Measurements from ENCODE around the gene PPP3R1. TPM values are rescaled to one million over a fixed set of nuclear protein-coding genes. Genes with fewer than 3 reads are reported as not detected.

The PPP3R1 gene
- polyA plus RNA-seq, 5 donors: 57.7 to 69.1 (median 62.7) TPM

- DNase-seq: no peak
Measured at GRCh38 chr2:68272246-68272994, 20.1 kb upstream of the PPP3R1 start.

- no peak for DNase-seq
Measured at GRCh38 chr2:68266655-68267054, 14.3 kb upstream of the PPP3R1 start.

- DNase-seq: no peak
Measured at GRCh38 chr2:68263632-68264031, 11.3 kb upstream of the PPP3R1 start.

DNA sequence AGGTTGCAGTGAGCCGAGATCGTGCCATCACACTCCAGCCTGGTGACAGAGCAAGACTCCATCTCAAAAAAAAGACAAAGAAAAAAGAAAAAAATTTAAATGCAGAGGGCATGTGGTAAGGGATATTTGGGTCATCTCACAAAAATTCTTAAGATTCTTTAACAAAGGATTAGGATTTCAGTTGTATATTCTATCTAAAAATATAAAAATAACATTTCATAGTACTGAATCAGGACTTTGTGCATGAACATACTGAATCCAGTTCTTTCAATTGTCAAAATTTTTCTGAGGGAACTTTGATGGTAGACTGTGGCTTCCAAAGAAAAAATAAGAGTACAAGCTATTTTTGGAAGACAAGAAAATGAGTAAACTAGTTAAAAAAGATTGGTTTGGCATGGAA is 6.5 kb upstream of the PPP3R1 start:
- DNase-seq: no peak

DNA sequence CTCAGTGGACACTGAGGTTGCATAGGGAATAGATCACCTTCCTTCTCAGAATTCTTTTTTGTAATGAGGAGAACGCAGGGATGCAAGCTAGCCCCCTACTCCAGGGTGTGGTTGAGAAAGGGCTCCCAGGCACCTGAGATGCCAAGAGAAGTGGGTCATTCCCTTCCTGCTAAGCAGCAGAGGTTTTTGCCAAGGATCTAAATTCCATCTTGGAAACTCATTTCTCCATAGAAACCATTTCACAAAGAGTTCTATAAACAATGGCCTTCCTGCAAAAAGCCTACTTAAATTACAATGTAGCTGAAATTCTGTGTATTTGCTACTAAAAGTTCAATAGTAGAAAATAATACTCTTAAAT is 3.7 kb upstream of the PPP3R1 start:
- no peak for DNase-seq

- DNase-seq: no peak
Measured at GRCh38 chr2:68253219-68254068, 1.1 kb upstream of the PPP3R1 start.

DNA sequence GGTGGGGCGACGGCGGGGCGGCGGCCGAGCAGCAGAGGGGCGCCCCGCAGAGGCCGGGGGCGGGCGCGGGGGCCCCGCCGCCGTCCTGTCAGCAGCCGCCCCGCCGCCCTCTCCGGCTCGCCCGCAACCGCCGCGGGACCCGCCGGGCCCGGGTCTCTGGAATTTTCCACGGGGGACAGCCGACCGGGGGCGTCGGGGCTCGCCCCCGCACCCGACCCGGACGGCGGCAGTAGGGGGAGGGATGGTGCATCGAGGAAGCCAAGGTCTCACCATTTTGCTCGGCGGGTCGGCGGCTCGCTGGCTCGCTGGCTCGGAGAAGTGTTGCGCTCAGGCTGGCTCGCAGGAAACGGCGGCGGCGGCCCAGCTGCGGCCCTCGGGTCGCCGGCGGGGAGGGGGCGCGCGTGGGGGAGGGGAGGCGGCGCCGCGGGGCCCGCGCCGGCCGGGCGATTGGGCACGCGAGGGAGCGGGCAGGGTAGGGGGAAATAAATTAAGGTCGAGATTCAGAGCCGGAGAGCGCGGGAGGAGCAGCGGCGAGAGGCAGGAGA is 405 bp downstream of the PPP3R1 start:
- DNase-seq: no peak

DNA sequence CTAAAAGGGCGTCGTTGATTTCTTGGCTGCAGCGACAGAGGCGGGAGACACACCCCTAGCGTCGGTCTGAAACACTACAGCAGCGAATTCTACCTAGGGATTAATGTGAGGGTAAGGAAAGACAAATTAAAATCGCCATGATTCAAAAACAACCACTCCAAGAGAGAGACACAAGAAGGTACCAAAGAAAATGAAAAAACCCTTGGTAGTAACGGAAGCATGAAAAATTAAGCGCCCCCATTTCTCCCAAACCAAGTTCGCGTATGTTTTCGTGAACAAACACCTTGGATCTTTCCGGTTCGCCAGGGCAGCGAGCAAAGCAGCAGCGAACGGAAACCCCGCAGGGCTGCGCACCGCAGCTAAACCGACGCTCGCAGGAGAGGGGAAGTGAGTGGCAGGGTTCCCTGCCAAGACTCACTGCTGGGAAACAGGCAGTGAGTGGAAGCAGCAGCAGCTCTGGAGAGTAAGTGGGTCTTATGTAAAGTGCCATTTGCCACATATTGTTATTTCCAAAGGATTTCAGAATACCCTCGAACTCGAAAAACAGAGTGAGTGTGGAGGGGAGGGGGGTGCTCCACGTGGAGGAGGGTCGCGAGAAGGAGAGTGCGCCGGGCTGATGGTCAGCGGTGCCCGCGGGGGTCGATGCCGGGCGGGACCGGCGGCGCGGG is 1.0 kb downstream of the PPP3R1 start:
- DNase-seq: peak; percentile 65 to 72

- DNase-seq: no peak
Measured at GRCh38 chr2:68250652-68251186, 1.6 kb downstream of the PPP3R1 start.

DNA sequence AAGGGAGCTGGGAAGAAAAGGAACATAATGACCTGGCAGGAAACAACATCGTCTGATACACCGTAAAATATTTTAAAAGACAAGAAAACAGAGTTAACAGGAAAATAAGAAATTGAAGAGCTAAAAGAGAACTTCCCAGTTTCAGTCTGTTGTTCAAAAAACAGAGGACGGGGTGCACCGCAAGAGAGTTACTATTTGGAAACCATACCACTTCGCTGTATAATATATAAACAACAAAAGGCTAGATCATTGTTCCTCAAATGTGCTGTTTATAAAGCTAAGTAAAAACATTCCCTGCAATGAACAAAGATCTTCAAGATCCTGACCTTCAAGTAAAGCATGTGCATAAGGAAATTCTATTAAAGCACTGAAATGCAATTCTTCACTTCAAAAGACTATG is 2.1 kb downstream of the PPP3R1 start:
- DNase-seq: no peak

- no peak for DNase-seq
Measured at GRCh38 chr2:68248806-68249205, 3.5 kb downstream of the PPP3R1 start.

- no peak for DNase-seq
Measured at GRCh38 chr2:68248361-68248760, 4.0 kb downstream of the PPP3R1 start.

DNA sequence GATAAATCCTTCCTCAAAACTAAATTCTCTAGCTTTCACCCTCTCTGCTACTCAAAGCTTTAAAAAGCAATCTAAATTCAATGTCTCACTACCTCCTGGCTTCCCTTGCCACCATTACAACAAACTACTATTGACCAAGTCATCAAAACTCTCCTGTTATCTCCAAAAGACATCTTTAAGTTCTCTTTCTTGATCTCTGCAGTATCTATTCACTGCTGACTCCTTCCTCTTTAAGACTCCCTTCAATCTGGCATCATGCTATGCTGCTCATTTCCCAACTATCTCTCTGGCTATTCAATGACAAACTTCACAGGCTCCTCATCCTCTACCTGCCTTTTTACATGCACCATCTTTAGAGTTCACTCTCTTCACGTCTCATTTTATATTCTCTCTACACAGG is 5.9 kb downstream of the PPP3R1 start:
- DNase-seq: no peak

GRCh38 chr2:68245672-68246071 is 6.7 kb downstream of the PPP3R1 start:
- no peak for DNase-seq

- no peak for DNase-seq
Measured at GRCh38 chr2:68245066-68245465, 7.3 kb downstream of the PPP3R1 start.

- DNase-seq: no peak
Measured at GRCh38 chr2:68244456-68244855, 7.9 kb downstream of the PPP3R1 start.

- no peak for DNase-seq
Measured at GRCh38 chr2:68241732-68242131, 10.6 kb downstream of the PPP3R1 start.

DNA sequence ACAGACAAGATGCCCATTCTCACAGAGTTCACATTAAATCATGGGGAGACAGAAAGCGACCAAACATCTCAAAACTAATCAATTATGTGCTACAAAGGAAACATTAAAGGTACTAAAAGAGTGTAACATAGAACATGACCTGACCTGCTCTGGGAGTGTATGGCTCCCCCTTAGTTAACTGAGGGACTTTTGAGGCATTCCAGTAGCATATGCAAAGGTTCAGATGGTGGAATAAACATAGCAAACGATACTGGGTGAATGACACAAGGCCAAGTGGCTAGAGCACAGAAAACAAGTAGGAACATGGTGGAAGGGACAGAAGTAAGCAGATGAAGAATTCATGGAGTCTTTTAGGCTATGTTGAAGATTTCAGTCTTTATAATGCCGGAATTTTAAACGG is 11.9 kb downstream of the PPP3R1 start:
- no peak for DNase-seq

DNA sequence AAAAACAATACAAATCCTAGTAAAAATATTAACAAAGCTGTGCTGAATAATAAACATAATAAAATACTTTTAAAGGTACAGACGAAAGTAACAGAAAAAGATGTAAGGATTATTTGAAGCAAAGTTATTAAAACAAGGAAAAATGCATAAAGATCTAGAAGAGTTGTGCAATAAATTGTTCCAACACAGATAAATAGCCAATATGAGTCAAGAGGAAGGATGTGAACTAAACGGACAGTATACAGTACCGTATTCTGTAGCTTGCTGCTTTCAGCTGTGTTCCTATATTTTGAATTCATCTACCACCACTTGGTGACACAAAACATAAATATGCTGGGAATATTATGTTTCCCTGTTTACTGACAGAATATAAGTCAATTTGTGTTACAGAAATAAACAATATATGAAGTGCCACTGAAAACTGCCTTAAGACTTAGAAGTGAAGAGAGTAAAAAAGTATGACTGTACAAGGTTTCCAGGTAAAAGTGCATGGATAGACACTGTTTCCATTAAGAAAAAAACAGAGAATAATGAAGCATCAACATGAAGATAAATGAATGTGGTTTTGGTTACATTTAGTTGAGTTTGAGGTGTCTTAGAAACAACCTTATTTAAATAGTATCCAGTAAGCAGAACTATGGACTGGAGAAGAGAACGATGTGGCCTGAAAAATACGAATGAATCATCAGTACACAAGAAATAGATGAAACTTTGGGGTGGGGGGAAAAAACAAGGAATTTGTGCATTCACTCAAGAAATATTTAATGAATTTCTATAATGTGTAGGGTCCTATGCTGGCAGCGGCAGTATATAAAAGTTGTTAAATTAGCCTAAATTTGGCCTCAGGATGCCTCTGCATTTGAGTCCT is 13.1 kb downstream of the PPP3R1 start:
- DNase-seq: no peak

- DNase-seq: no peak
Measured at GRCh38 chr2:68237976-68238580, 14.3 kb downstream of the PPP3R1 start.

GRCh38 chr2:68237404-68237803 is 14.9 kb downstream of the PPP3R1 start:
- no peak for DNase-seq
